Tibial nerve (tissue), 4 donors: Measurements from ENCODE around the gene C9orf72.

Experiments used
- CTCF ChIP-seq, 5 experiments: fragments of 200-600 bp in 3 of 5; fragments of 450-650 bp in 2 of 5; sonication (generic) in 3 of 5; IDR thresholded peaks; one replicate each; pipeline ENCODE4 v1.5.1; 2016 to 2019; ENCODE audit warnings: antibody characterized with exemption in 5 of 5, mild to moderate bottlenecking in 3 of 5, moderate library complexity in 2 of 5
- EP300 ChIP-seq, 2 donors: sonication (generic); formaldehyde crosslinking; IDR thresholded peaks; one replicate each; pipeline ENCODE4 v1.6.1; 2017; ENCODE audit warnings: antibody characterized with exemption in 2 of 2, mild to moderate bottlenecking in 1 of 2
- POLR2A ChIP-seq, 2 donors: fragments of 450-650 bp; IDR thresholded peaks; one replicate each; pipeline ENCODE4 v1.6.1; 2017; ENCODE audit warnings: antibody characterized with exemption in 2 of 2, mild to moderate bottlenecking in 2 of 2, moderate library complexity in 2 of 2

- TF ChIP-seq CTCF (IDR thresholded peaks at IDR 0.05) = no peak
- no peak for TF ChIP-seq EP300 (IDR thresholded peaks at IDR 0.05)
- TF ChIP-seq POLR2A (IDR thresholded peaks at IDR 0.05) = no peak
Observed at GRCh38 chr9:27514551-27514950, 58.7 kb downstream of the C9orf72 start.
